HepG2 (cell line): ENCODE data around the gene SMIM28. TPM values are rescaled to one million over a fixed set of nuclear protein-coding genes. Genes with fewer than 3 reads are reported as not detected.

Experiments
- ATAC-seq: fragments of 200-7000 bp; cut with Tn5 transposase; 3 replicates; pipeline ENCODE4 v1.9.1; 2020; ENCODE audit warnings: mild to moderate bottlenecking, moderate library complexity
- BruUV-seq: library from RNA; stranded (reverse); fragments of 400-500 nt; replicated peaks from 2 replicates; lab custom pipeline; 2021; lab: Mats Ljungman, UMichigan
- CTCF ChIA-PET: fragments of 300-600 bp; formaldehyde crosslinking; extraction: SDS; loops from one replicate; lab custom pipeline; 2021; ENCODE audit warnings: low total read pairs, inconsistent platforms, low intra/inter-chr PET ratio; lab: Yijun Ruan, JAX
- POLR2A ChIA-PET: fragments of 350-600 bp; sonication (Branson Sonifier 250); formaldehyde crosslinking; loops from one replicate; lab custom pipeline; 2020; ENCODE audit warnings: antibody characterized with exemption, inconsistent platforms; lab: Yijun Ruan, JAX
- DNase-seq: peaks from one replicate; pipeline ENCODE4 v3.0.0-alpha.2; 2015; ENCODE audit warnings: low spot score
- FAIRE-seq: peaks from 3 replicates; lab custom pipeline; 2011; peaks lifted over from hg19 to GRCh38; lab: Jason Lieb, UNC
- H2AFZ ChIP-seq: one replicate; pipeline ENCODE4 v1.6.1; 2011; ENCODE audit warnings: low read length, inconsistent platforms
- H3K27ac ChIP-seq: fragments of 300-600 bp; 3 replicates; pipeline ENCODE4 v1.8.0; 2011; ENCODE audit warnings: mixed run types, mild to moderate bottlenecking, mixed read lengths, low read length, inconsistent platforms; ENCODE audit not compliant: insufficient read depth; ENCODE audit errors: extremely low read length
- H3K27me3 ChIP-seq, 2 experiments: fragments of 200-600 bp in 1 of 2; 2 replicates in 1 of 2; 3 replicates in 1 of 2; pipeline versions ENCODE4 v1.6.0 to v1.8.0; 2011; ENCODE audit warnings: low read length in 2 of 2, mild to moderate bottlenecking in 2 of 2, moderate library complexity in 2 of 2, inconsistent platforms in 1 of 2; ENCODE audit not compliant: insufficient read depth in 2 of 2, control insufficient read depth in 1 of 2
- H3K36me3 ChIP-seq, 2 experiments: fragments of 200-600 bp in 1 of 2; replicated peaks in 1 of 2; 2 replicates in 1 of 2; 3 replicates in 1 of 2; pipeline versions ENCODE4 v1.5.1 to v1.8.0; 2011; ENCODE audit warnings: low read length in 2 of 2, inconsistent platforms in 1 of 2; ENCODE audit not compliant: insufficient read depth in 2 of 2, control insufficient read depth in 1 of 2
- H3K4me1 ChIP-seq: 2 replicates; pipeline ENCODE4 v1.5.1; 2012; ENCODE audit warnings: low read length, inconsistent platforms; ENCODE audit not compliant: insufficient read depth
- H3K4me2 ChIP-seq: 2 replicates; pipeline ENCODE4 v1.6.0; 2011; ENCODE audit warnings: low read depth, low read length, inconsistent platforms
- H3K4me3 ChIP-seq, 3 experiments: fragments of 200-600 bp in 1 of 3; sonication (generic), shearing (Covaris generic) in 1 of 3; replicated peaks in 1 of 3; 2 replicates each; pipeline ENCODE4 v1.5.1; 2011 to 2016; ENCODE audit warnings: low read length in 3 of 3, inconsistent platforms in 2 of 3, low read depth in 2 of 3, mild to moderate bottlenecking in 2 of 3, control low read depth in 1 of 3, mixed read lengths in 1 of 3; ENCODE audit not compliant: insufficient read depth in 1 of 3
- H3K79me2 ChIP-seq: one replicate; pipeline ENCODE4 v1.6.1; 2011; ENCODE audit warnings: low read length, inconsistent platforms; ENCODE audit not compliant: insufficient read depth
- H3K9ac ChIP-seq: 2 replicates; pipeline ENCODE4 v1.6.0; 2011; ENCODE audit warnings: mild to moderate bottlenecking, low read depth, low read length, inconsistent platforms; ENCODE audit not compliant: insufficient read depth
- H3K9me3 ChIP-seq: 2 replicates; pipeline ENCODE4 v1.5.1; 2012; ENCODE audit warnings: mild to moderate bottlenecking, low read length
- H4K20me1 ChIP-seq: 2 replicates; pipeline ENCODE4 v1.6.0; 2011; ENCODE audit warnings: inconsistent platforms, mild to moderate bottlenecking, low read length, moderate library complexity; ENCODE audit not compliant: insufficient read depth
- BORCS8-MEF2B ChIP-seq: sonication (generic); formaldehyde crosslinking; IDR thresholded peaks from 2 replicates; pipeline ENCODE4 v1.8.0; 2022; ENCODE audit warnings: mild to moderate bottlenecking, missing genetic modification reagents
- HNRNPK ChIP-seq: fragments of 200-400 bp; formaldehyde crosslinking; IDR thresholded peaks from 2 replicates; pipeline ENCODE4 v1.6.1; 2018; ENCODE audit warnings: low read length, low read depth, moderate library complexity, mild to moderate bottlenecking; ENCODE audit not compliant: poor library complexity, severe bottlenecking
- KDM2A ChIP-seq: sonication (generic); formaldehyde crosslinking; IDR thresholded peaks from 2 replicates; pipeline ENCODE4 v1.4.0; 2020; ENCODE audit warnings: low read depth, missing genetic modification reagents, borderline replicate concordance
- MAFF ChIP-seq: IDR thresholded peaks from 2 replicates; pipeline ENCODE4 v1.6.1; 2011; ENCODE audit warnings: low read depth, low read length, improper control_type of control experiment
- MAFK ChIP-seq, 2 experiments: IDR thresholded peaks in 1 of 2; conservative IDR thresholded peaks in 1 of 2; 2 replicates each; pipeline ENCODE4 v1.6.1; 2011; ENCODE audit warnings: improper control_type of control experiment in 2 of 2, low read length in 2 of 2
- NCOA2 ChIP-seq: sonication (generic); formaldehyde crosslinking; IDR thresholded peaks from 2 replicates; pipeline ENCODE4 v1.8.0; 2022; ENCODE audit warnings: inconsistent platforms
- SIN3B ChIP-seq: fragments of 150-350 bp; IDR thresholded peaks from 2 replicates; pipeline ENCODE4 v1.6.1; 2014; ENCODE audit warnings: low read length
- SKIL ChIP-seq: sonication (generic); formaldehyde crosslinking; IDR thresholded peaks from 2 replicates; pipeline ENCODE4 v1.8.0; 2022; ENCODE audit warnings: missing genetic modification reagents, mild to moderate bottlenecking, moderate library complexity, borderline replicate concordance
- TERF1 ChIP-seq: sonication (generic); formaldehyde crosslinking; IDR thresholded peaks from 2 replicates; pipeline ENCODE4 v1.8.0; 2022; ENCODE audit warnings: mild to moderate bottlenecking, missing genetic modification reagents, moderate library complexity
- ZBTB44 ChIP-seq: sonication (generic); formaldehyde crosslinking; IDR thresholded peaks from 2 replicates; pipeline ENCODE4 v1.4.0; 2020; ENCODE audit warnings: missing genetic modification reagents
- ZFX ChIP-seq: sonication (generic); formaldehyde crosslinking; IDR thresholded peaks from 2 replicates; pipeline ENCODE4 v1.4.0; 2020; ENCODE audit warnings: mild to moderate bottlenecking, low read depth, missing genetic modification reagents, moderate library complexity
- ZNF589 ChIP-seq: sonication (generic); formaldehyde crosslinking; conservative IDR thresholded peaks from 2 replicates; pipeline ENCODE4 v1.8.0; 2022; ENCODE audit warnings: mild to moderate bottlenecking, moderate library complexity, missing genetic modification reagents
- ZSCAN30 ChIP-seq: sonication (generic); formaldehyde crosslinking; IDR thresholded peaks from 2 replicates; pipeline ENCODE4 v1.5.0; 2020; ENCODE audit warnings: mild to moderate bottlenecking, missing genetic modification reagents
- WGBS: methylation state at CpG from one replicate; pipeline ENCODE4 v1.1.6; 2017; ENCODE audit warnings: low lambda C conversion rate; 5-methylcytosine and 5-hydroxymethylcytosine counted together
- in situ Hi-C: cut with HindIII; loops from 2 replicates; pipeline ENCODE4 v1.10.0; 2017; ENCODE audit warnings: low pct_unique_long_range_greater_than_20kb; ENCODE audit not compliant: extremely low pct_ligation_motif_present
- intact Hi-C: fragments of 100-400 bp; cut with micrococcal nuclease; formaldehyde crosslinking; loops from one replicate; pipeline ENCODE4 v1.10.0; 2022; ENCODE audit not compliant: unreplicated experiment
- polyA plus RNA-seq, 8 experiments: library from polyadenylated mRNA; depleted of rRNA in 3 of 8; stranded (reverse) in 7 of 8; unstranded in 1 of 8; fragments of >200 nt; fragmentation: Illumina TruSeq in 4 of 8; extraction: Trizol in 4 of 8; gene quantifications; 2 replicates each; pipeline versions ENCODE4 v1.2.1 to v1.2.3, GENCODE V29; 2011 to 2016; ENCODE audit warnings: low read depth in 4 of 8, missing spikeins in 1 of 8, mixed read lengths in 1 of 8; ENCODE audit not compliant: insufficient read depth in 1 of 8
- total RNA-seq, 5 experiments: library from RNA; depleted of rRNA; stranded (reverse); fragments of >200 nt; fragmentation: Illumina TruSeq; extraction: Trizol; gene quantifications; 2 replicates each; pipeline ENCODE4 v1.2.3, GENCODE V29; 2016; ENCODE audit warnings: low read depth in 1 of 5

The SMIM28 gene
- total and polyA plus RNA-seq, 2 of the 13 experiments (the other 11 are each of a cell fraction or from before 2014, with no cell fraction given) = not detected

GRCh38 chr6:138343112-138343511, 34.6 kb upstream of the SMIM28 start:
- ATAC-seq (no peak), FAIRE-seq (no peak), DNase-seq (no peak)
- no TSS peak for BruUV-seq
- in situ Hi-C loops (no loop called here), intact Hi-C loops (no loop called here)
- Histone ChIP-seq H3K27ac (no peak overlapping the region), H3K9ac (no peak overlapping the region), H3K79me2 (no peaks in the 10 kb centered on the region), H3K4me3 (no peak overlapping the region), H3K9me3 (no peaks in the 10 kb centered on the region), H4K20me1 (no peaks in the 10 kb centered on the region), H3K4me1 (no peaks in the 10 kb centered on the region), H3K36me3 (no peaks in the 10 kb centered on the region), H3K27me3 (no peaks in the 10 kb centered on the region), H2AFZ (no peak overlapping the region), H3K4me2 (no peak overlapping the region)
- TF ChIP-seq ZBTB44 (CRISPR knock-in tag) (no peak), MAFK (conservative IDR thresholded peaks at IDR 0.05 in 1 of 2, IDR thresholded peaks at IDR 0.05 in 1 of 2; ENCODE audit: low read length in 2 of 2) (peak; percentile 49 to 52; a peak in 3 of 4 replicates), MAFF (0 out of 2 replicates have a peak, but pooled peaks have one; percentile 15)
- ChIA-PET POLR2A (no interaction called here), CTCF (no interaction called here)

- TF ChIP-seq HNRNPK (no peak), SIN3B (no peak), BORCS8-MEF2B (no peak), SKIL (CRISPR knock-in tag) (no peak), NCOA2 (CRISPR knock-in tag) (no peak), TERF1 (CRISPR knock-in tag) (no peak), KDM2A (no peak), ZSCAN30 (CRISPR knock-in tag) (no peak), ZNF589 (CRISPR knock-in tag) (no peak), ZFX (CRISPR knock-in tag) (no peak)
- Histone ChIP-seq H3K27ac (no peak overlapping the region), H4K20me1 (no peaks in the 10 kb centered on the region), H3K4me3 (no peak overlapping the region), H3K9ac (no peak overlapping the region), H2AFZ (no peak overlapping the region), H3K36me3 (no peaks in the 10 kb centered on the region), H3K4me2 (no peak overlapping the region), H3K79me2 (no peaks in the 10 kb centered on the region), H3K27me3 (peaks cover 0 to 5% of the 10 kb centered on the region in 2 experiments; a peak in 1 of 5 replicates), H3K4me1 (no peaks in the 10 kb centered on the region), H3K9me3 (no peaks in the 10 kb centered on the region)
- ChIA-PET CTCF (no interaction called here), POLR2A (no interaction called here)
- in situ Hi-C loops = no loop called here
- no TSS peak for BruUV-seq
- intact Hi-C loops = no loop called here
- FAIRE-seq (no peak), ATAC-seq (no peak), DNase-seq (no peak)
- WGBS = 7% methylated on average over 2 of the region's 2 CpGs
Measured at GRCh38 chr6:138345565-138346285, 32.0 kb upstream of the SMIM28 start.
